ENCODE measurements around the gene ARHGAP33.
"Not testable (repeated sequence)": the region's sequence is repeated elsewhere in the genome, so short reads cannot be mapped to it uniquely, and the experiment has no call there.

The ARHGAP33 gene

GRCh38 chr19:35780717-35781116 is 5.4 kb downstream of the ARHGAP33 start:
- DNase-seq: no peak

- DNase-seq: no peak
Observed at GRCh38 chr19:35781650-35782049, 6.3 kb downstream of the ARHGAP33 start.

- no peak for DNase-seq
Observed at GRCh38 chr19:35782589-35782988, 7.2 kb downstream of the ARHGAP33 start.

- no peak for DNase-seq
Observed at GRCh38 chr19:35783469-35784434, 8.4 kb downstream of the ARHGAP33 start.

- no peak for DNase-seq
Observed at GRCh38 chr19:35784503-35785338, 9.4 kb downstream of the ARHGAP33 start.

GRCh38 chr19:35785339-35785627 is 9.9 kb downstream of the ARHGAP33 start:
- no peak for DNase-seq

- DNase-seq: no peak
Observed at GRCh38 chr19:35786299-35787160, 11.2 kb downstream of the ARHGAP33 start.

GRCh38 chr19:35787227-35787799 is 11.9 kb downstream of the ARHGAP33 start:
- no peak for DNase-seq

GRCh38 chr19:35788205-35788960 is 13.0 kb downstream of the ARHGAP33 start:
- no peak for DNase-seq

GRCh38 chr19:35789195-35789977 is 14.0 kb downstream of the ARHGAP33 start:
- DNase-seq: no peak

- DNase-seq: no peak
Observed at GRCh38 chr19:35789978-35790944, 14.9 kb downstream of the ARHGAP33 start.

- DNase-seq: no peak
Observed at GRCh38 chr19:35790981-35791813, 15.8 kb downstream of the ARHGAP33 start.

- no peak for DNase-seq
Observed at GRCh38 chr19:35791814-35792279, 16.5 kb downstream of the ARHGAP33 start.

GRCh38 chr19:35792312-35792711 is 16.9 kb downstream of the ARHGAP33 start:
- no peak for DNase-seq

- no peak for DNase-seq
Observed at GRCh38 chr19:35792888-35793287, 17.5 kb downstream of the ARHGAP33 start.

GRCh38 chr19:35793381-35794165 is 18.2 kb downstream of the ARHGAP33 start:
- no peak for DNase-seq

GRCh38 chr19:35795564-35795963 is 20.2 kb downstream of the ARHGAP33 start:
- DNase-seq: not testable (repeated sequence)

All from Kasumi-1 (cell line).